Astrocyte (in vitro differentiated cells and primary cell): ENCODE measurements around the gene NR6A1. TPM values are rescaled to one million over a fixed set of nuclear protein-coding genes. Genes with fewer than 3 reads are reported as not detected.

ENCODE experiments used
- DNase-seq: peaks from one replicate; pipeline ENCODE4 v3.0.0-alpha.2; 2010; ENCODE audit warnings: low read depth
- FAIRE-seq: peaks from 2 replicates; lab custom pipeline; 2011; peaks lifted over from hg19 to GRCh38; lab: Jason Lieb, UNC
- H2AFZ ChIP-seq: 2 replicates; pipeline ENCODE4 v1.6.0; 2012; ENCODE audit warnings: low read depth, low read length, inconsistent platforms
- H3K27ac ChIP-seq: 2 replicates; pipeline ENCODE4 v1.5.1; 2011; ENCODE audit warnings: low read depth, low read length, inconsistent platforms
- H3K27me3 ChIP-seq: 2 replicates; pipeline ENCODE4 v1.6.0; 2011; ENCODE audit warnings: low read length, inconsistent platforms; ENCODE audit not compliant: insufficient read depth
- H3K36me3 ChIP-seq: 2 replicates; pipeline ENCODE4 v1.5.1; 2011; ENCODE audit warnings: low read length, inconsistent platforms; ENCODE audit not compliant: insufficient read depth
- H3K4me1 ChIP-seq: 2 replicates; pipeline ENCODE4 v1.5.1; 2011; ENCODE audit warnings: low read length, inconsistent platforms; ENCODE audit not compliant: insufficient read depth
- H3K4me2 ChIP-seq: 2 replicates; pipeline ENCODE4 v1.6.0; 2012; ENCODE audit warnings: low read length, inconsistent platforms
- H3K4me3 ChIP-seq: 2 replicates; pipeline ENCODE4 v1.5.1; 2011; ENCODE audit warnings: low read depth, mild to moderate bottlenecking, low read length, inconsistent platforms; ENCODE audit not compliant: insufficient read depth
- H3K79me2 ChIP-seq: 2 replicates; pipeline ENCODE4 v1.6.0; 2012; ENCODE audit warnings: mild to moderate bottlenecking, low read length, inconsistent platforms; ENCODE audit not compliant: insufficient read depth
- H3K9ac ChIP-seq: 2 replicates; pipeline ENCODE4 v1.6.0; 2012; ENCODE audit warnings: mild to moderate bottlenecking, low read length, inconsistent platforms
- H3K9me3 ChIP-seq: 2 replicates; pipeline ENCODE4 v1.5.1; 2012; ENCODE audit warnings: low read depth, mild to moderate bottlenecking, low read length, inconsistent platforms; ENCODE audit not compliant: insufficient read depth
- H4K20me1 ChIP-seq: 2 replicates; pipeline ENCODE4 v1.6.0; 2012; ENCODE audit warnings: low read length, inconsistent platforms; ENCODE audit not compliant: insufficient read depth
- H3K27ac Mint-ChIP-seq: one replicate; pipeline ENCODE4 v1.8.0; 2021; ENCODE audit warnings: mild to moderate bottlenecking, mixed read lengths; ENCODE audit not compliant: unreplicated experiment
- H3K27me3 Mint-ChIP-seq: one replicate; pipeline ENCODE4 v1.8.0; 2021; ENCODE audit warnings: low read depth, mixed read lengths; ENCODE audit not compliant: unreplicated experiment
- H3K36me3 Mint-ChIP-seq: one replicate; pipeline ENCODE4 v1.8.0; 2021; ENCODE audit warnings: low read depth, mixed read lengths; ENCODE audit not compliant: unreplicated experiment
- H3K4me1 Mint-ChIP-seq: one replicate; pipeline ENCODE4 v1.8.0; 2021; ENCODE audit warnings: low read depth, mixed read lengths; ENCODE audit not compliant: unreplicated experiment
- H3K4me3 Mint-ChIP-seq: one replicate; pipeline ENCODE4 v1.8.0; 2021; ENCODE audit warnings: mild to moderate bottlenecking, moderate library complexity, mixed read lengths; ENCODE audit not compliant: unreplicated experiment
- H3K9me3 Mint-ChIP-seq: one replicate; pipeline ENCODE4 v1.8.0; 2021; ENCODE audit warnings: mild to moderate bottlenecking, mixed read lengths; ENCODE audit not compliant: unreplicated experiment
- CTCF ChIP-seq: IDR thresholded peaks from 2 replicates; pipeline ENCODE4 v1.5.1; 2011; ENCODE audit warnings: low read depth, mild to moderate bottlenecking, inconsistent platforms, low read length, moderate library complexity; ENCODE audit not compliant: insufficient read depth
- EZH2 ChIP-seq: IDR thresholded peaks from 2 replicates; pipeline ENCODE4 v1.6.1; 2012; ENCODE audit warnings: mild to moderate bottlenecking, low read length, inconsistent platforms; ENCODE audit not compliant: insufficient read depth
- total RNA-seq: library from RNA; stranded (reverse); gene quantifications from 2 replicates; pipeline ENCODE4 v1.2.1, GENCODE V29; 2021

Gene NR6A1
- total RNA-seq, 1 donor from 2014 or later = 20.8 TPM

- H3K27ac ChIP-seq = no peak overlapping the region
- H3K4me1 Mint-ChIP-seq = peaks cover 22% of the 10 kb centered on the region
Measured at GRCh38 chr9:124730772-124731171, 40.3 kb downstream of the NR6A1 start.

GRCh38 chr9:124726886-124727285 is 44.2 kb downstream of the NR6A1 start:
- FAIRE-seq = no peak
- Mint-ChIP-seq H3K4me3 (no peak overlapping the region), H3K4me1 (peaks cover 8% of the 10 kb centered on the region), H3K36me3 (peaks cover 5% of the 10 kb centered on the region), H3K27me3 (no peaks in the 10 kb centered on the region), H3K27ac (no peak overlapping the region), H3K9me3 (no peaks in the 10 kb centered on the region)
- H3K4me2 ChIP-seq = no peak overlapping the region
- H3K4me1 ChIP-seq = no peaks in the 10 kb centered on the region
- H2AFZ ChIP-seq = no peak overlapping the region
- no peaks in the 10 kb centered on the region for H3K27me3 ChIP-seq
- no peak overlapping the region for H3K27ac ChIP-seq
- TF ChIP-seq EZH2 (no peak), CTCF (no peak)
- no peaks in the 10 kb centered on the region for H4K20me1 ChIP-seq
- no peak for DNase-seq
- no peak overlapping the region for H3K4me3 ChIP-seq
- no peak overlapping the region for H3K9ac ChIP-seq
- no peaks in the 10 kb centered on the region for H3K9me3 ChIP-seq
- no peaks in the 10 kb centered on the region for H3K79me2 ChIP-seq
- no peaks in the 10 kb centered on the region for H3K36me3 ChIP-seq

More at GRCh38 chr9:124730772-124731171, 40.3 kb downstream of the NR6A1 start:
- no peak for DNase-seq
- no peaks in the 10 kb centered on the region for H3K36me3 ChIP-seq
- Mint-ChIP-seq H3K4me3 (no peak overlapping the region), H3K27me3 (no peaks in the 10 kb centered on the region), H3K36me3 (peaks cover 5% of the 10 kb centered on the region), H3K9me3 (no peaks in the 10 kb centered on the region), H3K27ac (no peak overlapping the region)
- no peak overlapping the region for H3K9ac ChIP-seq
- no peaks in the 10 kb centered on the region for H3K27me3 ChIP-seq
- no peaks in the 10 kb centered on the region for H4K20me1 ChIP-seq
- no peak overlapping the region for H3K4me2 ChIP-seq
- peaks cover 10% of the 10 kb centered on the region for H3K4me1 ChIP-seq
- TF ChIP-seq CTCF (no peak), EZH2 (no peak)
- FAIRE-seq = no peak
- no peak overlapping the region for H3K4me3 ChIP-seq
- H3K9me3 ChIP-seq = no peaks in the 10 kb centered on the region
- H2AFZ ChIP-seq = no peak overlapping the region
- H3K79me2 ChIP-seq = no peaks in the 10 kb centered on the region

GRCh38 chr9:124725068-124725452 is 46.1 kb downstream of the NR6A1 start:
- FAIRE-seq (no peak), DNase-seq (no peak)
- Histone ChIP-seq H3K9ac (no peak overlapping the region), H3K4me1 (peaks cover 14% of the 10 kb centered on the region), H3K36me3 (no peaks in the 10 kb centered on the region), H2AFZ (no peak overlapping the region), H3K27ac (no peak overlapping the region), H3K9me3 (no peaks in the 10 kb centered on the region), H3K79me2 (no peaks in the 10 kb centered on the region), H3K4me3 (no peak overlapping the region), H4K20me1 (no peaks in the 10 kb centered on the region), H3K4me2 (no peak overlapping the region), H3K27me3 (no peaks in the 10 kb centered on the region)
- Mint-ChIP-seq H3K27me3 (no peaks in the 10 kb centered on the region), H3K9me3 (no peaks in the 10 kb centered on the region), H3K4me1 (peaks cover 25% of the 10 kb centered on the region), H3K27ac (no peak overlapping the region), H3K36me3 (peaks cover under 1% of the 10 kb centered on the region), H3K4me3 (no peak overlapping the region)
- no peak for TF ChIP-seq CTCF
- TF ChIP-seq EZH2 = no peak
